Stimulated activated CD4-positive, alpha-beta T cell treated with anti-CD3 and anti-CD28 coated beads, TNF-alpha, amount 100 ng/mL, for 1 hour (primary cell): ENCODE data around the gene KRT3.

Source experiments
- DNase-seq, 3 donors: peaks; one replicate each; pipeline ENCODE4 v3.0.0-alpha.2; 2020; ENCODE audit warnings: low read depth in 3 of 3, low spot score in 1 of 3

KRT3 gene

GRCh38 chr12:52827499-52828090 lies 31.7 kb upstream of the KRT3 start:
- DNase-seq, result no peak

- no peak for DNase-seq
Observed at GRCh38 chr12:52826611-52827498, 30.9 kb upstream of the KRT3 start.

- DNase-seq, result no peak
Observed at GRCh38 chr12:52825961-52826360, 30.0 kb upstream of the KRT3 start.

GRCh38 chr12:52824741-52825410 lies 29.0 kb upstream of the KRT3 start:
- no peak for DNase-seq

GRCh38 chr12:52823761-52824450 lies 28.0 kb upstream of the KRT3 start:
- no peak for DNase-seq

- no peak for DNase-seq
Observed at GRCh38 chr12:52822771-52823510, 27.0 kb upstream of the KRT3 start.

- DNase-seq, result no peak
Observed at GRCh38 chr12:52821826-52822660, 26.1 kb upstream of the KRT3 start.

GRCh38 chr12:52821071-52821730 lies 25.3 kb upstream of the KRT3 start:
- DNase-seq, result no peak

- DNase-seq, result no peak
Observed at GRCh38 chr12:52820521-52820920, 24.6 kb upstream of the KRT3 start.

GRCh38 chr12:52819731-52820510 lies 24.0 kb upstream of the KRT3 start:
- no peak for DNase-seq

- DNase-seq, result no peak
Observed at GRCh38 chr12:52818887-52819420, 23.0 kb upstream of the KRT3 start.

- no peak for DNase-seq
Observed at GRCh38 chr12:52818388-52818787, 22.5 kb upstream of the KRT3 start.

GRCh38 chr12:52817699-52818238 lies 21.9 kb upstream of the KRT3 start:
- DNase-seq, result no peak

- no peak for DNase-seq
Observed at GRCh38 chr12:52817003-52817698, 21.2 kb upstream of the KRT3 start.

- DNase-seq, result no peak
Observed at GRCh38 chr12:52815676-52816588, 20.0 kb upstream of the KRT3 start.

GRCh38 chr12:52815161-52815560 lies 19.2 kb upstream of the KRT3 start:
- no peak for DNase-seq
